ENCODE results near the gene CCDC148. TPM values are rescaled to one million over a fixed set of nuclear protein-coding genes. Genes with fewer than 3 reads are reported as not detected.

CCDC148 gene
- total RNA-seq, 1 donor from 2014 or later = 1.0 TPM

DNA sequence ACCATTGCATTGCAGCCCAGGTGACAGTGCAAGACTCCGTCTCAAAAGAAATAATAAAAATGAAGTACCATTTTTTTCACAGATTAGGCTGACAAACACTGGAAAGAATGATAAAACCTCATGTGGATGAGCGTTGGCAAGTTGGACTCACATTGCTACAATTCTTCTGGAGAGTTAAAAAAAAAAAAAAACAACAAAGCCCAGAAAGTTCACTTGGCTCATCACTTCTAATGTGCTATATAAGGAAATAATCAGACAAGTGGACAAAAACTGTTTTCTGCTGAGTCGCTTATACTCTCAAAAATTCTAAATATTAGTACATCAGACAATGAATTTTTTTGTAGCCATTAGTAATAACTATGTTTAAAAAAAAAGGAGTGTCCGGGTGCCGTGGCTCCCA lies 38.6 kb upstream of the CCDC148 start:
- no peaks in the 10 kb centered on the region for H3K27me3 ChIP-seq (ENCODE audit: control insufficient read depth, insufficient read depth, low read length)
- no peaks in the 10 kb centered on the region for H3K36me3 ChIP-seq (ENCODE audit: control insufficient read depth, insufficient read depth, low read length)
- no peak overlapping the region for H3K4me3 ChIP-seq (ENCODE audit: low read depth, low read length)
- no peak for DNase-seq (ENCODE audit: low read depth)
- TF ChIP-seq, protein P1, sequence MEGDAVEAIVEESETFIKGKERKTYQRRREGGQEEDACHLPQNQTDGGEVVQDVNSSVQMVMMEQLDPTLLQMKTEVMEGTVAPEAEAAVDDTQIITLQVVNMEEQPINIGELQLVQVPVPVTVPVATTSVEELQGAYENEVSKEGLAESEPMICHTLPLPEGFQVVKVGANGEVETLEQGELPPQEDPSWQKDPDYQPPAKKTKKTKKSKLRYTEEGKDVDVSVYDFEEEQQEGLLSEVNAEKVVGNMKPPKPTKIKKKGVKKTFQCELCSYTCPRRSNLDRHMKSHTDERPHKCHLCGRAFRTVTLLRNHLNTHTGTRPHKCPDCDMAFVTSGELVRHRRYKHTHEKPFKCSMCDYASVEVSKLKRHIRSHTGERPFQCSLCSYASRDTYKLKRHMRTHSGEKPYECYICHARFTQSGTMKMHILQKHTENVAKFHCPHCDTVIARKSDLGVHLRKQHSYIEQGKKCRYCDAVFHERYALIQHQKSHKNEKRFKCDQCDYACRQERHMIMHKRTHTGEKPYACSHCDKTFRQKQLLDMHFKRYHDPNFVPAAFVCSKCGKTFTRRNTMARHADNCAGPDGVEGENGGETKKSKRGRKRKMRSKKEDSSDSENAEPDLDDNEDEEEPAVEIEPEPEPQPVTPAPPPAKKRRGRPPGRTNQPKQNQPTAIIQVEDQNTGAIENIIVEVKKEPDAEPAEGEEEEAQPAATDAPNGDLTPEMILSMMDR (IDR thresholded peaks at IDR 0.05; ENCODE audit: insufficient read depth, low read length, poor library complexity, severe bottlenecking) = no peak

DNA sequence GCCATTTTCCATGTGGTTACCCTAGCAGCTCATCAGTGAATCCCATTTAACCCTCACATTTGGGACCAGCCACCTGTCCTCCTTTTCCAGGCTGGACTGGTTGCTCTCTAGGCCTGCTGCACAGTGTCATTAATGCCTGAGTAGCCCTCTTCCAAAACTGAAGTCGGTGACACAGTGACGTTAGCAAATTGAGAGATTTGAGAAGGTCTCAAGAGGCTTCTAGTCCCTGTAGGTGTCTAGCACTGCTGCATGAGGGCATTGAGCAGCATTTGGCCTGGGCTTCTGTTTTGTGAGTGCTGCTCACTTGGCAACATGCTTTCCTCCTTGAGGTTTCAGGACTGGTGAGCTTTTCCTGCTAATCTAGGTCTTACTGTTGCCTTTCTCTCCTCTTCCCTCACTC lies 36.9 kb upstream of the CCDC148 start:
- H3K27me3 ChIP-seq (ENCODE audit: control insufficient read depth, insufficient read depth, low read length) = no peaks in the 10 kb centered on the region
- no peaks in the 10 kb centered on the region for H3K36me3 ChIP-seq (ENCODE audit: control insufficient read depth, insufficient read depth, low read length)
- TF ChIP-seq, protein P1 (IDR thresholded peaks at IDR 0.05; ENCODE audit: insufficient read depth, low read length, poor library complexity, severe bottlenecking) = no peak
- DNase-seq (ENCODE audit: low read depth) = no peak
- no peak overlapping the region for H3K4me3 ChIP-seq (ENCODE audit: low read depth, low read length)

DNA sequence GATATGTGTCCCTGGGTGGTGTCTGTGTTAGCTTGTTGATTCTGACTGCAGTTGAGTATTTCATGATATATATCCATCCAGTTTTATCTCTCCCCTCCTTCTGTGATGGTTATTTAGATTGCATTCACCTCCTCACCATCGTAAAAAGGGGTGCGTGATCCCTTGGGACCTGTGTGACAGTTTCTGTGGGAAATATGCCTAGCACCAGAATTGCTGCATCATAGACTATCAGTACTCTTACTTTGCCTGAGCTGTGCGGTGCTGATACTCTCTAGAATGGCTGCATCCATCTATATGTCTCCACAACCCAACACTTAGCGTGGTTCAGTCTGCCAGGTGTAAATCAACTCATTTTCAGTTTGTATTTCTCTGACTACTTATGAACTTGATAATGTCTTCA lies 34.5 kb upstream of the CCDC148 start:
- Histone ChIP-seq H3K4me3 (ENCODE audit: low read depth, low read length) (no peak overlapping the region), H3K27me3 (ENCODE audit: control insufficient read depth, insufficient read depth, low read length) (no peaks in the 10 kb centered on the region), H3K36me3 (ENCODE audit: control insufficient read depth, insufficient read depth, low read length) (no peaks in the 10 kb centered on the region)
- TF ChIP-seq, protein P1 (IDR thresholded peaks at IDR 0.05; ENCODE audit: insufficient read depth, low read length, poor library complexity, severe bottlenecking) = no peak
- no peak for DNase-seq (ENCODE audit: low read depth)

GRCh38 chr2:158489366-158490112 lies 33.0 kb upstream of the CCDC148 start:
- Histone ChIP-seq H3K36me3 (ENCODE audit: control insufficient read depth, insufficient read depth, low read length) (no peaks in the 10 kb centered on the region), H3K27me3 (ENCODE audit: control insufficient read depth, insufficient read depth, low read length) (no peaks in the 10 kb centered on the region), H3K4me3 (ENCODE audit: low read depth, low read length) (no peak overlapping the region)
- TF ChIP-seq, protein P1 (IDR thresholded peaks at IDR 0.05; ENCODE audit: insufficient read depth, low read length, poor library complexity, severe bottlenecking) = no peak
- DNase-seq (ENCODE audit: low read depth) = no peak

GRCh38 chr2:158488442-158489216 lies 32.1 kb upstream of the CCDC148 start:
- Histone ChIP-seq H3K4me3 (ENCODE audit: low read depth, low read length) (no peak overlapping the region), H3K27me3 (ENCODE audit: control insufficient read depth, insufficient read depth, low read length) (no peaks in the 10 kb centered on the region), H3K36me3 (ENCODE audit: control insufficient read depth, insufficient read depth, low read length) (no peaks in the 10 kb centered on the region)
- TF ChIP-seq, protein P1 (IDR thresholded peaks at IDR 0.05; ENCODE audit: insufficient read depth, low read length, poor library complexity, severe bottlenecking) = no peak
- DNase-seq (ENCODE audit: low read depth) = no peak

Data from kidney epithelial cell (primary cell).